ENCODE data around the gene HMSD. TPM values are rescaled to one million over a fixed set of nuclear protein-coding genes. Genes with fewer than 3 reads are reported as not detected.

The HMSD gene
- total RNA-seq, 1 experiment from 2014 or later = 3.0 TPM

DNA sequence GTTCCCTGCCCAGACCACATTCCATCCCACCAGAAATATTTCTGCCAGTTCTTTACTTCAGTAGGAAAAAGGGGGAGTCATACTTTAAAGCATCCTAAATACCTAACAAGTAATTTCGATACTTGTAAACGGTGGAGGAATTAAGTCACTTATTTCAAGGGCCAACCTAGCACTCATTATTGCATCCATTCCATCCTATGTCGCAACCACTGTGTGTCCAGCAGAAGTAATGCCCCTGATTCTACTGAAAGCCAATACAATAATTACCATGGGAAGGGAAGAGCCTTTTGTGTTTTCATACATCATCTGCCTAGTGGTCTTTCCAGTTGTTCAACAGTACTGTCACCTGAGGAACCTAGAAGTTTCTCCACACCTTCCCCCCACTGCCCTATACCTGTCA is 33.3 kb downstream of the HMSD start (continued):
- TF ChIP-seq, protein P1, sequence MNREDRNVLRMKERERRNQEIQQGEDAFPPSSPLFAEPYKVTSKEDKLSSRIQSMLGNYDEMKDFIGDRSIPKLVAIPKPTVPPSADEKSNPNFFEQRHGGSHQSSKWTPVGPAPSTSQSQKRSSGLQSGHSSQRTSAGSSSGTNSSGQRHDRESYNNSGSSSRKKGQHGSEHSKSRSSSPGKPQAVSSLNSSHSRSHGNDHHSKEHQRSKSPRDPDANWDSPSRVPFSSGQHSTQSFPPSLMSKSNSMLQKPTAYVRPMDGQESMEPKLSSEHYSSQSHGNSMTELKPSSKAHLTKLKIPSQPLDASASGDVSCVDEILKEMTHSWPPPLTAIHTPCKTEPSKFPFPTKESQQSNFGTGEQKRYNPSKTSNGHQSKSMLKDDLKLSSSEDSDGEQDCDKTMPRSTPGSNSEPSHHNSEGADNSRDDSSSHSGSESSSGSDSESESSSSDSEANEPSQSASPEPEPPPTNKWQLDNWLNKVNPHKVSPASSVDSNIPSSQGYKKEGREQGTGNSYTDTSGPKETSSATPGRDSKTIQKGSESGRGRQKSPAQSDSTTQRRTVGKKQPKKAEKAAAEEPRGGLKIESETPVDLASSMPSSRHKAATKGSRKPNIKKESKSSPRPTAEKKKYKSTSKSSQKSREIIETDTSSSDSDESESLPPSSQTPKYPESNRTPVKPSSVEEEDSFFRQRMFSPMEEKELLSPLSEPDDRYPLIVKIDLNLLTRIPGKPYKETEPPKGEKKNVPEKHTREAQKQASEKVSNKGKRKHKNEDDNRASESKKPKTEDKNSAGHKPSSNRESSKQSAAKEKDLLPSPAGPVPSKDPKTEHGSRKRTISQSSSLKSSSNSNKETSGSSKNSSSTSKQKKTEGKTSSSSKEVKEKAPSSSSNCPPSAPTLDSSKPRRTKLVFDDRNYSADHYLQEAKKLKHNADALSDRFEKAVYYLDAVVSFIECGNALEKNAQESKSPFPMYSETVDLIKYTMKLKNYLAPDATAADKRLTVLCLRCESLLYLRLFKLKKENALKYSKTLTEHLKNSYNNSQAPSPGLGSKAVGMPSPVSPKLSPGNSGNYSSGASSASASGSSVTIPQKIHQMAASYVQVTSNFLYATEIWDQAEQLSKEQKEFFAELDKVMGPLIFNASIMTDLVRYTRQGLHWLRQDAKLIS (CRISPR knock-in tag; IDR thresholded peaks at IDR 0.05; ENCODE audit: borderline replicate concordance) = no peak
- no peak for TF ChIP-seq FOXJ3 (CRISPR knock-in tag; IDR thresholded peaks at IDR 0.05; ENCODE audit: borderline replicate concordance)
- no peak for TF ChIP-seq TEAD4 (CRISPR knock-in tag; IDR thresholded peaks at IDR 0.05)
- TF ChIP-seq, protein P2, sequence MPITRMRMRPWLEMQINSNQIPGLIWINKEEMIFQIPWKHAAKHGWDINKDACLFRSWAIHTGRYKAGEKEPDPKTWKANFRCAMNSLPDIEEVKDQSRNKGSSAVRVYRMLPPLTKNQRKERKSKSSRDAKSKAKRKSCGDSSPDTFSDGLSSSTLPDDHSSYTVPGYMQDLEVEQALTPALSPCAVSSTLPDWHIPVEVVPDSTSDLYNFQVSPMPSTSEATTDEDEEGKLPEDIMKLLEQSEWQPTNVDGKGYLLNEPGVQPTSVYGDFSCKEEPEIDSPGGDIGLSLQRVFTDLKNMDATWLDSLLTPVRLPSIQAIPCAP (CRISPR knock-in tag; IDR thresholded peaks at IDR 0.05) = no peak
- TF ChIP-seq RELA (CRISPR knock-in tag; IDR thresholded peaks at IDR 0.05; ENCODE audit: borderline replicate concordance) = no peak
- TF ChIP-seq, protein P3, sequence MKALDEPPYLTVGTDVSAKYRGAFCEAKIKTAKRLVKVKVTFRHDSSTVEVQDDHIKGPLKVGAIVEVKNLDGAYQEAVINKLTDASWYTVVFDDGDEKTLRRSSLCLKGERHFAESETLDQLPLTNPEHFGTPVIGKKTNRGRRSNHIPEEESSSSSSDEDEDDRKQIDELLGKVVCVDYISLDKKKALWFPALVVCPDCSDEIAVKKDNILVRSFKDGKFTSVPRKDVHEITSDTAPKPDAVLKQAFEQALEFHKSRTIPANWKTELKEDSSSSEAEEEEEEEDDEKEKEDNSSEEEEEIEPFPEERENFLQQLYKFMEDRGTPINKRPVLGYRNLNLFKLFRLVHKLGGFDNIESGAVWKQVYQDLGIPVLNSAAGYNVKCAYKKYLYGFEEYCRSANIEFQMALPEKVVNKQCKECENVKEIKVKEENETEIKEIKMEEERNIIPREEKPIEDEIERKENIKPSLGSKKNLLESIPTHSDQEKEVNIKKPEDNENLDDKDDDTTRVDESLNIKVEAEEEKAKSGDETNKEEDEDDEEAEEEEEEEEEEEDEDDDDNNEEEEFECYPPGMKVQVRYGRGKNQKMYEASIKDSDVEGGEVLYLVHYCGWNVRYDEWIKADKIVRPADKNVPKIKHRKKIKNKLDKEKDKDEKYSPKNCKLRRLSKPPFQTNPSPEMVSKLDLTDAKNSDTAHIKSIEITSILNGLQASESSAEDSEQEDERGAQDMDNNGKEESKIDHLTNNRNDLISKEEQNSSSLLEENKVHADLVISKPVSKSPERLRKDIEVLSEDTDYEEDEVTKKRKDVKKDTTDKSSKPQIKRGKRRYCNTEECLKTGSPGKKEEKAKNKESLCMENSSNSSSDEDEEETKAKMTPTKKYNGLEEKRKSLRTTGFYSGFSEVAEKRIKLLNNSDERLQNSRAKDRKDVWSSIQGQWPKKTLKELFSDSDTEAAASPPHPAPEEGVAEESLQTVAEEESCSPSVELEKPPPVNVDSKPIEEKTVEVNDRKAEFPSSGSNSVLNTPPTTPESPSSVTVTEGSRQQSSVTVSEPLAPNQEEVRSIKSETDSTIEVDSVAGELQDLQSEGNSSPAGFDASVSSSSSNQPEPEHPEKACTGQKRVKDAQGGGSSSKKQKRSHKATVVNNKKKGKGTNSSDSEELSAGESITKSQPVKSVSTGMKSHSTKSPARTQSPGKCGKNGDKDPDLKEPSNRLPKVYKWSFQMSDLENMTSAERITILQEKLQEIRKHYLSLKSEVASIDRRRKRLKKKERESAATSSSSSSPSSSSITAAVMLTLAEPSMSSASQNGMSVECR (CRISPR knock-in tag; IDR thresholded peaks at IDR 0.05; ENCODE audit: borderline replicate concordance) = no peak
- TF ChIP-seq, protein P4, sequence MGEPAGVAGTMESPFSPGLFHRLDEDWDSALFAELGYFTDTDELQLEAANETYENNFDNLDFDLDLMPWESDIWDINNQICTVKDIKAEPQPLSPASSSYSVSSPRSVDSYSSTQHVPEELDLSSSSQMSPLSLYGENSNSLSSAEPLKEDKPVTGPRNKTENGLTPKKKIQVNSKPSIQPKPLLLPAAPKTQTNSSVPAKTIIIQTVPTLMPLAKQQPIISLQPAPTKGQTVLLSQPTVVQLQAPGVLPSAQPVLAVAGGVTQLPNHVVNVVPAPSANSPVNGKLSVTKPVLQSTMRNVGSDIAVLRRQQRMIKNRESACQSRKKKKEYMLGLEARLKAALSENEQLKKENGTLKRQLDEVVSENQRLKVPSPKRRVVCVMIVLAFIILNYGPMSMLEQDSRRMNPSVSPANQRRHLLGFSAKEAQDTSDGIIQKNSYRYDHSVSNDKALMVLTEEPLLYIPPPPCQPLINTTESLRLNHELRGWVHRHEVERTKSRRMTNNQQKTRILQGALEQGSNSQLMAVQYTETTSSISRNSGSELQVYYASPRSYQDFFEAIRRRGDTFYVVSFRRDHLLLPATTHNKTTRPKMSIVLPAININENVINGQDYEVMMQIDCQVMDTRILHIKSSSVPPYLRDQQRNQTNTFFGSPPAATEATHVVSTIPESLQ (CRISPR knock-in tag; IDR thresholded peaks at IDR 0.05) = no peak
- no peak for TF ChIP-seq ZNF232 (CRISPR knock-in tag; IDR thresholded peaks at IDR 0.05)
- no peak for TF ChIP-seq FOXK1 (CRISPR knock-in tag; IDR thresholded peaks at IDR 0.05)
- no peak for TF ChIP-seq PRRX2 (CRISPR knock-in tag; IDR thresholded peaks at IDR 0.05)

DNA sequence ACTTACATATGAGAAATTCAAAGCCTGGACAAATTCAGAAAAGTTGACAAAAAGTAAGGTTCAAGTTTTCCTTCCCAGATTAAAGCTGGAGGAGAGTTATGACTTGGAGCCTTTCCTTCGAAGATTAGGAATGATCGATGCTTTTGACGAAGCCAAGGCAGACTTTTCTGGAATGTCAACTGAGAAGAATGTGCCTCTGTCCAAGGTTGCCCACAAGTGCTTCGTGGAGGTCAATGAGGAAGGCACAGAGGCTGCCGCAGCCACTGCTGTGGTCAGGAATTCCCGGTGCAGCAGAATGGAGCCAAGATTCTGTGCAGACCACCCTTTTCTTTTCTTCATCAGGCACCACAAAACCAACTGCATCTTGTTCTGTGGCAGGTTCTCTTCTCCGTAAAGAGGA is 37.8 kb downstream of the HMSD start:
- H3K27ac Mint-ChIP-seq = no peak overlapping the region
- TF ChIP-seq ETV6 (CRISPR knock-in tag; IDR thresholded peaks at IDR 0.05) (no peak), FOXP1 (CRISPR knock-in tag; IDR thresholded peaks at IDR 0.05; ENCODE audit: borderline replicate concordance) (no peak), MXD4 (CRISPR knock-in tag; IDR thresholded peaks at IDR 0.05; ENCODE audit: borderline replicate concordance) (no peak), NR3C1 (CRISPR knock-in tag; conservative IDR thresholded peaks at IDR 0.05; ENCODE audit: low read depth) (no peak), SMAD4 (CRISPR knock-in tag; IDR thresholded peaks at IDR 0.05) (no peak)
- TF ChIP-seq, protein P5, sequence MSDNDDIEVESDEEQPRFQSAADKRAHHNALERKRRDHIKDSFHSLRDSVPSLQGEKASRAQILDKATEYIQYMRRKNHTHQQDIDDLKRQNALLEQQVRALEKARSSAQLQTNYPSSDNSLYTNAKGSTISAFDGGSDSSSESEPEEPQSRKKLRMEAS (CRISPR knock-in tag; IDR thresholded peaks at IDR 0.05) = no peak
- no peaks in the 10 kb centered on the region for H3K4me1 Mint-ChIP-seq
- H3K27me3 Mint-ChIP-seq (ENCODE audit: low read depth) = peaks cover 6% of the 10 kb centered on the region; the same call in 1 of the 2 replicates
- ATAC-seq = no peak
- DNase-seq (ENCODE audit: low spot score) = no peak
- CTCF ChIA-PET = interaction anchor here (5.0 kb wide), 1 partner anchor 8 kb away, joined by 17 read pairs; no protein-coding TSS in a partner anchor
- H3K9me3 Mint-ChIP-seq = peaks cover 5% of the 10 kb centered on the region; the same call in 1 of the 2 replicates
- H3K4me3 Mint-ChIP-seq = no peak overlapping the region
- POLR2A ChIA-PET = no interaction called here
- no peaks in the 10 kb centered on the region for H3K36me3 Mint-ChIP-seq
